Osteoblast (primary cell): ENCODE results near the gene CAMTA1. TPM values are rescaled to one million over a fixed set of nuclear protein-coding genes. Genes with fewer than 3 reads are reported as not detected.

Experiments
- DNase-seq: peaks from one replicate; pipeline ENCODE4 v3.0.0; 2011; ENCODE audit warnings: low spot score, mixed read lengths; ENCODE audit not compliant: insufficient read length; ENCODE audit errors: missing footprints
- H2AFZ ChIP-seq: 2 replicates; pipeline ENCODE4 v1.6.0; 2011; ENCODE audit warnings: mild to moderate bottlenecking, low read length
- H3K27ac ChIP-seq: 2 replicates; pipeline ENCODE4 v1.5.1; 2011; ENCODE audit warnings: mild to moderate bottlenecking, low read depth, low read length, moderate library complexity
- H3K27me3 ChIP-seq: 2 replicates; pipeline ENCODE4 v1.6.0; 2012; ENCODE audit warnings: mild to moderate bottlenecking, control low read depth, inconsistent platforms, low read length, moderate library complexity; ENCODE audit not compliant: insufficient read depth
- H3K36me3 ChIP-seq: 2 replicates; pipeline ENCODE4 v1.5.1; 2011; ENCODE audit warnings: mild to moderate bottlenecking, low read length, control low read depth, moderate library complexity; ENCODE audit not compliant: insufficient read depth
- H3K4me1 ChIP-seq: 2 replicates; pipeline ENCODE4 v1.5.1; 2011; ENCODE audit warnings: mild to moderate bottlenecking, low read length, control low read depth, moderate library complexity; ENCODE audit not compliant: insufficient read depth
- H3K4me2 ChIP-seq: 2 replicates; pipeline ENCODE4 v1.6.0; 2011; ENCODE audit warnings: mild to moderate bottlenecking, low read length; ENCODE audit not compliant: insufficient read depth
- H3K4me3 ChIP-seq: fragments of 200-600 bp; sonication (generic); 3 replicates; pipeline ENCODE4 v1.5.1; 2012; ENCODE audit warnings: mild to moderate bottlenecking, low read length, inconsistent platforms; ENCODE audit not compliant: insufficient read depth
- H3K79me2 ChIP-seq: 2 replicates; pipeline ENCODE4 v1.6.0; 2012; ENCODE audit warnings: mild to moderate bottlenecking, low read length, control low read depth, inconsistent platforms; ENCODE audit not compliant: insufficient read depth
- H3K9me3 ChIP-seq: 2 replicates; pipeline ENCODE4 v1.5.1; 2011; ENCODE audit warnings: low read depth, low read length, control low read depth
- H4K20me1 ChIP-seq: 2 replicates; pipeline ENCODE4 v1.6.0; 2012; ENCODE audit warnings: mild to moderate bottlenecking, low read length, control low read depth; ENCODE audit not compliant: insufficient read depth
- CTCF ChIP-seq: IDR thresholded peaks from 2 replicates; pipeline ENCODE4 v1.5.1; 2011; ENCODE audit warnings: mild to moderate bottlenecking, low read depth, low read length, moderate library complexity; ENCODE audit errors: extremely low read depth
- total RNA-seq: library from RNA; depleted of rRNA; stranded (reverse); fragments of >200 nt; gene quantifications from 2 replicates; pipeline ENCODE4 v1.2.3, GENCODE V29; 2012

The CAMTA1 gene
- total RNA-seq, 1 donor = 47.4 TPM

DNA sequence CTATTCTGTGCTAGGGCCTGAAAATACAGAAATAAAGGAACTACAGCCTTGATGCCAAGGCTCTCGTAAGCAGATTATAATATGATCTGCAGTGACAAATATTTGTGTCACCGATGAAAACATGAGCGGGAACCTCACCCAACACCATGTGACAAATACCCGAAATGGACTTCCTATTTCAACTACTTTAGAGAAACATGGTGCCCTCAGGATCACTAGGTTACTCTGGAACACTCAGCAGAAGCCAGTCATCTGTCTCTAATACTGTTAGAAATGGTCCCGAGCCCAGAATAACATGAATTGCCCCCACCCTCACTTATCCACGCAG is 985.4 kb downstream of the CAMTA1 start:
- peaks cover 12% of the 10 kb centered on the region for H3K36me3 ChIP-seq
- no peaks in the 10 kb centered on the region for H3K9me3 ChIP-seq
- peaks cover 11% of the 10 kb centered on the region for H3K4me1 ChIP-seq
- H2AFZ ChIP-seq = peak overlapping the region; percentile 96
- TF ChIP-seq CTCF = no peak
- H3K4me2 ChIP-seq = peak overlapping the region; percentile 99
- no peak for DNase-seq
- H3K27me3 ChIP-seq = no peaks in the 10 kb centered on the region
- peak overlapping the region; percentile 87 for H3K4me3 ChIP-seq
- peaks cover 41% of the 10 kb centered on the region for H3K79me2 ChIP-seq
- H3K27ac ChIP-seq = no peak overlapping the region
- H4K20me1 ChIP-seq = peaks cover 7% of the 10 kb centered on the region

DNA sequence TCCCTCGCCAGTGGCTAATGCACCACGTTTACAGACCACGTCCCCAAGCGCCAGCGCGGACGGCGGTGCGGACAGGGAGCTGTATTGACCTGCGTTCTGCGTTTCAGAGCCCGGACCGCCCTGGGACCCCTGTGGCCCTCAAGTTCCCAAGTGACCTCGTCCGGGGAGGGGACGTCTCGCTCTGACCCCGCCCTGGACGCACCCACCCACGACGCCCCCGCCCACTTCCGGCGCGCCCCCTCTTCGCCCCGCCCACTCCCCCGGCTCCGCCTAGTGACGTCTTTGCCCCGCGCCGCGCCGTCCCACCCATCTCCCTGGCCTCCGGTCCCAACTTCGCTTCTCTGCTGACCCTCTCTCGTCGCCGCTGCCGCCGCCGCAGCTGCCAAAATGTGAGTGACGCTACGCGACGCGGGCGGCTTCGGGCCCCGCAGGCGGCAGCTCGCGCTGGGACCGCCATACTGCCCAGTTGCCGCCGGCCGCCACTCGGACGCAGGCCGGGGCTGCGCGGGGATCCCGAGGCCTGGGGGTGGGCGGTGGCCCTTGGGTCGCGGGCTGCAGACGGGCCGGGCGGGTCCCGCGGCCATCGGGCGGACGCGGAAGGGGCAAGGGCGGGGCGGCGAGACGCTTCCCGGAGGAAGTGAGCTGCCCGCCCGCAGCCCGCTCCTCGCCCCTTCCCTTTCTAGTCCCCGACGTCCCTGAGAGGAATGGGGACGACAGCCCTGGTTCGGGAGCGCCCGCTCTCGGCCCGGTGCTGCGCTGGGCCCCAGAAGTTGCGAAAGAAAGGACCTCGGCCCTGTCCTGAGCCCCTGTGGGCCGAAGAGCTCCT is 986.0 kb downstream of the CAMTA1 start, which contains the start of gene VAMP3:
TSS of gene VAMP3 (plus strand) at position 300 of the 826 bp plus-strand sequence. CDS start at position 388, 88 bp downstream.
- Histone ChIP-seq H2AFZ (peak within 1 kb of the TSS; percentile 96), H3K36me3 (peaks cover 15% of the 10 kb centered on the region), H4K20me1 (peaks cover 7% of the 10 kb centered on the region), H3K4me3 (peak within 1 kb of the TSS; percentile 87), H3K27me3 (no peaks in the 10 kb centered on the region), H3K4me1 (peaks cover 11% of the 10 kb centered on the region), H3K79me2 (peaks cover 47% of the 10 kb centered on the region), H3K27ac (peak within 1 kb of the TSS; percentile 60), H3K4me2 (peak within 1 kb of the TSS; percentile 99), H3K9me3 (no peaks in the 10 kb centered on the region)
- DNase-seq = peak; percentile 99
- no peak for TF ChIP-seq CTCF

- Histone ChIP-seq H3K36me3 (peaks cover 16% of the 10 kb centered on the region), H3K4me3 (peak overlapping the region; percentile 87), H4K20me1 (peaks cover 7% of the 10 kb centered on the region), H2AFZ (peak overlapping the region; percentile 77), H3K4me2 (peak overlapping the region; percentile 99), H3K27me3 (no peaks in the 10 kb centered on the region), H3K9me3 (no peaks in the 10 kb centered on the region), H3K27ac (peak overlapping the region; percentile 60), H3K4me1 (peaks cover 11% of the 10 kb centered on the region), H3K79me2 (peaks cover 52% of the 10 kb centered on the region)
- no peak for TF ChIP-seq CTCF
- DNase-seq = peak; percentile 81
Measured at GRCh38 chr1:7771823-7772299, 986.6 kb downstream of the CAMTA1 start.

DNA sequence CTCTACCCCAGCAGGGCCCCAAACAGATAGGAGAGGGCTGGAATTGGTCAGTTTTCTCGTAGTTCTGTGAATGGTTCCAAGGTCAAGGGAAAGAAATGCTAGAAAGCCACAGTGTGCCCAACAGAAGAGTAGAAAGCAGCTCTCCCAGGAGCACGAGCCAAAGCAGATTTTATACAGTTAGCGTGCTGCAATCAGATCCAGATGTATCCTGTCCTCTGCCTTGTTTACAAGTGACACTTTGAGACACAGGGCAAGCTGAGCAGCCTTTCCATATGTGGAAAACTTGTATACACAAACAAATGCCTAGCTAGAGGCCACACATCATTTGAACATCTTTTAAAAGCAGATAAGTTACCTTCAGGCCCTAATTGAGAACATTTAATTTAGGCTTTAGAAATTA is 992.3 kb downstream of the CAMTA1 start:
- H3K4me2 ChIP-seq = no peak overlapping the region
- H3K9me3 ChIP-seq = no peaks in the 10 kb centered on the region
- peaks cover 51% of the 10 kb centered on the region for H3K36me3 ChIP-seq
- H3K27me3 ChIP-seq = no peaks in the 10 kb centered on the region
- no peak overlapping the region for H3K27ac ChIP-seq
- H3K79me2 ChIP-seq = peaks cover 40% of the 10 kb centered on the region
- DNase-seq = no peak
- no peak overlapping the region for H2AFZ ChIP-seq
- H3K4me3 ChIP-seq = no peak overlapping the region
- no peaks in the 10 kb centered on the region for H3K4me1 ChIP-seq
- no peak for TF ChIP-seq CTCF
- peaks cover 5% of the 10 kb centered on the region for H4K20me1 ChIP-seq
